Hepatocyte (in vitro differentiated cells): ENCODE data around the gene RASAL2. TPM values are rescaled to one million over a fixed set of nuclear protein-coding genes. Genes with fewer than 3 reads are reported as not detected.
A peak's percentile ranks its signal among the peaks of the same experiment; 100 is the strongest.

ENCODE experiments used
- DNase-seq: peaks from one replicate; pipeline ENCODE4 v3.0.0-alpha.2; 2016; ENCODE audit warnings: low spot score
- H2AFZ ChIP-seq: fragments of 200-600 bp; sonication (generic); 2 replicates; pipeline ENCODE4 v1.6.0; 2016; ENCODE audit warnings: antibody characterized with exemption, mild to moderate bottlenecking
- H3K27ac ChIP-seq: fragments of 200-600 bp; sonication (generic); 2 replicates; pipeline ENCODE4 v1.5.1; 2016; ENCODE audit warnings: mild to moderate bottlenecking
- H3K27me3 ChIP-seq: fragments of 200-600 bp; sonication (generic); 2 replicates; pipeline ENCODE4 v1.6.1; 2016
- H3K36me3 ChIP-seq: fragments of 200-600 bp; sonication (generic); replicated peaks from 2 replicates; pipeline ENCODE4 v1.5.1; 2016; ENCODE audit warnings: low read depth; ENCODE audit not compliant: insufficient read depth
- H3K4me1 ChIP-seq: fragments of 200-600 bp; sonication (generic); 2 replicates; pipeline ENCODE4 v1.5.1; 2016; ENCODE audit warnings: mild to moderate bottlenecking, moderate library complexity; ENCODE audit not compliant: insufficient read depth
- H3K4me2 ChIP-seq: fragments of 200-600 bp; sonication (generic); 2 replicates; pipeline ENCODE4 v1.6.0; 2016
- H3K4me3 ChIP-seq: fragments of 200-600 bp; sonication (generic); 2 replicates; pipeline ENCODE4 v1.5.1; 2016; ENCODE audit warnings: mild to moderate bottlenecking
- H3K79me2 ChIP-seq: fragments of 200-600 bp; sonication (generic); 2 replicates; pipeline ENCODE4 v1.6.0; 2017; ENCODE audit warnings: mild to moderate bottlenecking
- H3K9me2 ChIP-seq: fragments of 200-600 bp; sonication (generic); replicated peaks from 2 replicates; pipeline ENCODE4 v1.6.0; 2017; ENCODE audit warnings: mild to moderate bottlenecking; ENCODE audit not compliant: insufficient read depth
- H3K9me3 ChIP-seq: fragments of 200-600 bp; sonication (generic); 2 replicates; pipeline ENCODE4 v1.5.1; 2016; ENCODE audit warnings: low read depth, mild to moderate bottlenecking
- H4K20me1 ChIP-seq: fragments of 200-600 bp; sonication (generic); 2 replicates; pipeline ENCODE4 v1.6.0; 2016; ENCODE audit warnings: mild to moderate bottlenecking; ENCODE audit not compliant: insufficient read depth, poor library complexity, severe bottlenecking
- CTCF ChIP-seq: fragments of 200-600 bp; sonication (generic); IDR thresholded peaks from 2 replicates; pipeline ENCODE4 v1.5.1; 2016; ENCODE audit warnings: antibody characterized with exemption, mild to moderate bottlenecking; ENCODE audit not compliant: poor library complexity
- EZH2 ChIP-seq: fragments of 200-600 bp; sonication (generic); IDR thresholded peaks from 2 replicates; pipeline ENCODE4 v1.6.1; 2016; ENCODE audit warnings: antibody characterized with exemption, mild to moderate bottlenecking, borderline replicate concordance
- EZH2phosphoT487 ChIP-seq: fragments of 200-600 bp; sonication (generic); IDR thresholded peaks from one replicate; pipeline ENCODE4 v1.6.1; 2018; ENCODE audit warnings: antibody characterized with exemption, mild to moderate bottlenecking, low read depth, moderate library complexity; ENCODE audit not compliant: unreplicated experiment, severe bottlenecking
- WGBS: methylation state at CpG from one replicate; pipeline ENCODE4 v1.1.6; 2016; ENCODE audit warnings: low lambda C conversion rate; ENCODE audit errors: missing lambda C conversion rate; 5-methylcytosine and 5-hydroxymethylcytosine counted together
- polyA plus RNA-seq: library from polyadenylated mRNA; unstranded; fragments of >200 nt; fragmentation: Nextera tagmentation; extraction: Ambion mirVana; gene quantifications from 2 replicates; pipeline ENCODE4 v1.2.1, GENCODE V29; 2016
- total RNA-seq: library from RNA; depleted of rRNA; stranded (reverse); fragments of >200 nt; gene quantifications from 2 replicates; pipeline ENCODE4 v1.2.3, GENCODE V29; 2014

The RASAL2 gene
- total and polyA plus RNA-seq, 2 experiments from 2014 or later: 8.7 to 24.0 TPM

- 28% methylated on average over 1 of the region's 1 CpG for WGBS
- H3K27me3 ChIP-seq: no peaks in the 10 kb centered on the region
- H3K4me2 ChIP-seq: peak overlapping the region; percentile 54
- H3K9me2 ChIP-seq: no peaks in the 10 kb centered on the region
- H3K9me3 ChIP-seq: no peaks in the 10 kb centered on the region
- peaks cover 23% of the 10 kb centered on the region for H3K4me1 ChIP-seq
- no peak overlapping the region for H2AFZ ChIP-seq
- no peaks in the 10 kb centered on the region for H3K79me2 ChIP-seq
- no peak for TF ChIP-seq CTCF
- no peak for TF ChIP-seq EZH2
- TF ChIP-seq EZH2phosphoT487: no peak
- H3K27ac ChIP-seq: peak overlapping the region; percentile 29
- no peak for DNase-seq
- no peak overlapping the region for H3K4me3 ChIP-seq
- H3K36me3 ChIP-seq: no peaks in the 10 kb centered on the region
- H4K20me1 ChIP-seq: no peaks in the 10 kb centered on the region
Observed at GRCh38 chr1:178061620-178062019, 32.3 kb upstream of the RASAL2 start.

GRCh38 chr1:178064191-178064821 lies 29.6 kb upstream of the RASAL2 start:
- H3K9me2 ChIP-seq: no peaks in the 10 kb centered on the region
- H3K36me3 ChIP-seq: no peaks in the 10 kb centered on the region
- H3K4me1 ChIP-seq: peaks cover 11% of the 10 kb centered on the region
- no peaks in the 10 kb centered on the region for H4K20me1 ChIP-seq
- H3K9me3 ChIP-seq: no peaks in the 10 kb centered on the region
- H3K4me2 ChIP-seq: no peak overlapping the region
- TF ChIP-seq EZH2phosphoT487: no peak
- no peak for TF ChIP-seq EZH2
- no peak for TF ChIP-seq CTCF
- H3K27ac ChIP-seq: no peak overlapping the region
- H3K79me2 ChIP-seq: no peaks in the 10 kb centered on the region
- H3K27me3 ChIP-seq: no peaks in the 10 kb centered on the region
- no peak for DNase-seq
- H3K4me3 ChIP-seq: no peak overlapping the region
- 87% methylated on average over 8 of the region's 8 CpGs for WGBS
- H2AFZ ChIP-seq: no peak overlapping the region

GRCh38 chr1:178065250-178065649 lies 28.7 kb upstream of the RASAL2 start:
- no peaks in the 10 kb centered on the region for H3K27me3 ChIP-seq
- TF ChIP-seq EZH2phosphoT487: no peak
- TF ChIP-seq EZH2: no peak
- TF ChIP-seq CTCF: no peak
- no peak for DNase-seq
- no peak overlapping the region for H3K27ac ChIP-seq
- no peaks in the 10 kb centered on the region for H3K79me2 ChIP-seq
- no peaks in the 10 kb centered on the region for H4K20me1 ChIP-seq
- peaks cover 11% of the 10 kb centered on the region for H3K4me1 ChIP-seq
- H3K9me2 ChIP-seq: no peaks in the 10 kb centered on the region
- H3K4me3 ChIP-seq: no peak overlapping the region
- H3K36me3 ChIP-seq: no peaks in the 10 kb centered on the region
- H3K9me3 ChIP-seq: no peaks in the 10 kb centered on the region
- no peak overlapping the region for H2AFZ ChIP-seq
- H3K4me2 ChIP-seq: no peak overlapping the region
- 91% methylated on average over 3 of the region's 3 CpGs for WGBS
